ELF-1 (cell line): ENCODE data around the gene EOLA2.
"Not testable (repeated sequence)": the region's sequence is repeated elsewhere in the genome, so short reads cannot be mapped to it uniquely, and the experiment has no call there.

Experiments
- DNase-seq: peaks from one replicate; pipeline ENCODE4 v3.0.0-alpha.2; 2016; ENCODE audit warnings: low read depth, low spot score

EOLA2 gene

GRCh38 chrX:149938427-149938880 lies at the start of gene EOLA2:
Gene EOLA2 (minus strand): TSS chrX:149938491. CDS start chrX:149933874, 4,617 bp downstream.
- DNase-seq = peak; percentile 100

- no peak for DNase-seq
These were observed 49.3 kb upstream of the EOLA2 start for GRCh38 chrX:149987613-149988012.

GRCh38 chrX:149984411-149984810 lies 46.1 kb upstream of the EOLA2 start:
- DNase-seq = no peak

GRCh38 chrX:149982310-149982709 lies 44.0 kb upstream of the EOLA2 start:
- no peak for DNase-seq

GRCh38 chrX:149979126-149979644 lies 40.9 kb upstream of the EOLA2 start:
- DNase-seq = no peak

GRCh38 chrX:149962859-149963757 lies 24.8 kb upstream of the EOLA2 start:
- DNase-seq = peak; percentile 44

- no peak for DNase-seq
These were observed 23.7 kb upstream of the EOLA2 start for GRCh38 chrX:149962010-149962409.

GRCh38 chrX:149961572-149961971 lies 23.3 kb upstream of the EOLA2 start:
- no peak for DNase-seq

GRCh38 chrX:149950681-149951080 lies 12.4 kb upstream of the EOLA2 start:
- DNase-seq = no peak

GRCh38 chrX:149949743-149950436 lies 11.6 kb upstream of the EOLA2 start:
- DNase-seq = no peak

GRCh38 chrX:149948016-149948415 lies 9.7 kb upstream of the EOLA2 start:
- peak; percentile 47 for DNase-seq

GRCh38 chrX:149946932-149947331 lies 8.6 kb upstream of the EOLA2 start:
- not testable (repeated sequence) for DNase-seq

- DNase-seq = not testable (repeated sequence)
These were observed 7.5 kb upstream of the EOLA2 start for GRCh38 chrX:149945820-149946219.

GRCh38 chrX:149945087-149945670 lies 6.9 kb upstream of the EOLA2 start:
- DNase-seq = not testable (repeated sequence)

GRCh38 chrX:149940674-149941024 lies 2.4 kb upstream of the EOLA2 start:
- not testable (repeated sequence) for DNase-seq

- peak; percentile 100 for DNase-seq
These were observed 1.8 kb upstream of the EOLA2 start for GRCh38 chrX:149939905-149940673.

GRCh38 chrX:149939655-149939904 lies 1.3 kb upstream of the EOLA2 start:
- DNase-seq = no peak

- DNase-seq = peak; percentile 89
These were observed 777 bp upstream of the EOLA2 start for GRCh38 chrX:149938881-149939654.

GRCh38 chrX:149937871-149938426 lies 342 bp downstream of the EOLA2 start:
- no peak for DNase-seq

- not testable (repeated sequence) for DNase-seq
These were observed 963 bp downstream of the EOLA2 start for GRCh38 chrX:149937328-149937727.
